HEK293 (cell line): ENCODE results near the gene LRP1.

Experiments
- CTCF ChIA-PET: fragments of 350-600 bp; formaldehyde crosslinking; extraction: SDS; loops from one replicate; lab custom pipeline; 2021; ENCODE audit warnings: antibody characterized with exemption; lab: Yijun Ruan, JAX
- POLR2A ChIA-PET: fragments of 300-600 bp; formaldehyde crosslinking; extraction: SDS; loops from one replicate; lab custom pipeline; 2020; ENCODE audit warnings: antibody characterized with exemption, inconsistent platforms; lab: Yijun Ruan, JAX
- H3K27ac ChIP-seq: fragments of 200-500 bp; sonication (Bioruptor generic); 2 replicates; pipeline ENCODE4 v1.5.1; 2014; ENCODE audit warnings: low read depth, low read length, control low read depth, inconsistent platforms; ENCODE audit errors: extremely low read depth
- H3K36me3 ChIP-seq, 2 experiments: fragments of 200-500 bp in 1 of 2; sonication (Bioruptor generic) in 1 of 2; 1 replicate in 1 of 2; 2 replicates in 1 of 2; pipeline ENCODE4 v1.5.1; 2014 to 2017; ENCODE audit warnings: inconsistent platforms in 2 of 2, low read length in 2 of 2; ENCODE audit not compliant: control insufficient read depth in 2 of 2, insufficient read depth in 1 of 2
- H3K4me1 ChIP-seq: fragments of 200-500 bp; sonication (Bioruptor generic); 2 replicates; pipeline ENCODE4 v1.5.1; 2014; ENCODE audit warnings: mild to moderate bottlenecking, low read length, inconsistent platforms; ENCODE audit not compliant: control insufficient read depth, insufficient read depth
- H3K4me3 ChIP-seq: 2 replicates; pipeline ENCODE4 v1.5.1; 2011; ENCODE audit warnings: low read depth, mild to moderate bottlenecking, control low read depth, low read length, moderate library complexity
- H3K9me3 ChIP-seq: fragments of 200-500 bp; sonication (Bioruptor generic); 2 replicates; pipeline ENCODE4 v1.5.1; 2014; ENCODE audit warnings: low read depth, low read length, inconsistent platforms; ENCODE audit not compliant: control insufficient read depth, insufficient read depth
- BCL11B ChIP-seq: fragments of 450-650 bp; formaldehyde crosslinking; IDR thresholded peaks from 2 replicates; pipeline ENCODE4 v1.5.1; 2016; ENCODE audit warnings: low read depth, missing biosample characterization, missing genetic modification characterization
- HIC1 ChIP-seq: fragments of 450-650 bp; formaldehyde crosslinking; IDR thresholded peaks from 2 replicates; pipeline ENCODE4 v1.5.1; 2016; ENCODE audit warnings: missing biosample characterization, missing genetic modification characterization
- IKZF3 ChIP-seq: fragments of 450-650 bp; IDR thresholded peaks from 2 replicates; pipeline ENCODE4 v1.5.0; 2018; ENCODE audit warnings: missing biosample characterization, mild to moderate bottlenecking, missing genetic modification characterization, moderate library complexity
- KLF10 ChIP-seq: fragments of 450-650 bp; IDR thresholded peaks from 2 replicates; pipeline ENCODE4 v1.5.1; 2018; ENCODE audit warnings: missing biosample characterization, mild to moderate bottlenecking, missing genetic modification characterization
- PRDM2 ChIP-seq: fragments of 450-650 bp; formaldehyde crosslinking; IDR thresholded peaks from 2 replicates; pipeline ENCODE4 v1.5.1; 2016; ENCODE audit warnings: missing biosample characterization, missing genetic modification characterization, borderline replicate concordance
- SCRT2 ChIP-seq: fragments of 450-650 bp; formaldehyde crosslinking; IDR thresholded peaks from 2 replicates; pipeline ENCODE4 v1.5.1; 2016; ENCODE audit warnings: missing biosample characterization, missing genetic modification characterization
- SP3 ChIP-seq: fragments of 450-650 bp; formaldehyde crosslinking; IDR thresholded peaks from 2 replicates; pipeline ENCODE4 v1.5.1; 2016; ENCODE audit warnings: missing biosample characterization, missing genetic modification characterization
- YY2 ChIP-seq: fragments of 450-650 bp; formaldehyde crosslinking; IDR thresholded peaks from 2 replicates; pipeline ENCODE4 v1.5.1; 2016; ENCODE audit warnings: missing biosample characterization, missing genetic modification characterization
- ZBTB20 ChIP-seq: fragments of 450-650 bp; formaldehyde crosslinking; IDR thresholded peaks from 2 replicates; pipeline ENCODE4 v1.5.1; 2016; ENCODE audit warnings: missing biosample characterization, missing genetic modification characterization
- ZBTB8A ChIP-seq: fragments of 450-650 bp; formaldehyde crosslinking; IDR thresholded peaks from 2 replicates; pipeline ENCODE4 v1.5.1; 2016; ENCODE audit warnings: missing biosample characterization, missing genetic modification characterization
- ZEB2 ChIP-seq: fragments of 450-650 bp; formaldehyde crosslinking; IDR thresholded peaks from 2 replicates; pipeline ENCODE4 v1.5.1; 2016; ENCODE audit warnings: missing biosample characterization, missing genetic modification characterization
- ZNF112 ChIP-seq: fragments of 450-650 bp; formaldehyde crosslinking; IDR thresholded peaks from 2 replicates; pipeline ENCODE4 v1.5.0; 2017; ENCODE audit warnings: missing biosample characterization, missing genetic modification characterization
- ZNF138 ChIP-seq: fragments of 450-650 bp; formaldehyde crosslinking; IDR thresholded peaks from 2 replicates; pipeline ENCODE4 v1.5.1; 2016; ENCODE audit warnings: missing biosample characterization, missing genetic modification characterization, borderline replicate concordance
- ZNF223 ChIP-seq: fragments of 450-650 bp; formaldehyde crosslinking; IDR thresholded peaks from 2 replicates; pipeline ENCODE4 v1.5.1; 2016; ENCODE audit warnings: missing biosample characterization, missing genetic modification characterization
- ZNF248 ChIP-seq: fragments of 450-650 bp; formaldehyde crosslinking; IDR thresholded peaks from 2 replicates; pipeline ENCODE4 v1.5.1; 2017; ENCODE audit warnings: missing biosample characterization, missing genetic modification characterization
- ZNF555 ChIP-seq: fragments of 450-650 bp; formaldehyde crosslinking; conservative IDR thresholded peaks from 2 replicates; pipeline ENCODE4 v1.5.1; 2017; ENCODE audit warnings: missing biosample characterization, mild to moderate bottlenecking, missing genetic modification characterization, inconsistent platforms
- ZNF560 ChIP-seq: fragments of 450-650 bp; formaldehyde crosslinking; IDR thresholded peaks from 2 replicates; pipeline ENCODE4 v1.5.1; 2017; ENCODE audit warnings: missing biosample characterization, missing genetic modification characterization, borderline replicate concordance
- ZNF561 ChIP-seq: fragments of 450-650 bp; IDR thresholded peaks from 2 replicates; pipeline ENCODE4 v1.5.1; 2018; ENCODE audit warnings: missing biosample characterization, missing genetic modification characterization, borderline replicate concordance
- ZNF747 ChIP-seq: fragments of 450-650 bp; formaldehyde crosslinking; IDR thresholded peaks from 2 replicates; pipeline ENCODE4 v1.5.1; 2016; ENCODE audit warnings: missing biosample characterization, missing genetic modification characterization
- ZSCAN30 ChIP-seq: fragments of 450-650 bp; IDR thresholded peaks from 2 replicates; pipeline ENCODE4 v1.5.1; 2018; ENCODE audit warnings: missing biosample characterization, mild to moderate bottlenecking, missing genetic modification characterization, moderate library complexity
- ZSCAN5A ChIP-seq: fragments of 450-650 bp; formaldehyde crosslinking; IDR thresholded peaks from 2 replicates; pipeline ENCODE4 v1.5.1; 2016; ENCODE audit warnings: missing biosample characterization, missing genetic modification characterization

LRP1 gene

GRCh38 chr12:57232156-57232756 is 104.0 kb downstream of the LRP1 start:
- H3K9me3 ChIP-seq = no peaks in the 10 kb centered on the region
- ChIA-PET CTCF (interaction anchor here (0.6 to 23.3 kb wide), 4 partner anchors 8 to 109 kb away, joined by 3 to 628 read pairs (median 98); partner anchors contain the start of gene NXPH4), POLR2A (interaction anchor here (0.5 to 3.5 kb wide), 3 partner anchors 8 to 213 kb away, joined by 6 to 72 read pairs (median 44); partner anchors contain the start of gene NXPH4)
- no peak overlapping the region for H3K4me3 ChIP-seq
- H3K36me3 ChIP-seq = peaks cover 0 to 55% of the 10 kb centered on the region in 2 experiments; a peak in 1 of 3 replicates
- peaks cover 21% of the 10 kb centered on the region for H3K4me1 ChIP-seq
- H3K27ac ChIP-seq = no peak overlapping the region
- no peak for TF ChIP-seq PRDM2 (tag by site-specific recombination)
- peak; percentile 31; the same call in 1 of the 2 replicates for TF ChIP-seq HIC1 (tag by site-specific recombination)
- TF ChIP-seq ZEB2 (tag by site-specific recombination) = peak; percentile 30; the same call in 1 of the 2 replicates

GRCh38 chr12:57233357-57234232 is 105.3 kb downstream of the LRP1 start:
- CTCF ChIA-PET = interaction anchor here (0.6 to 23.3 kb wide), 6 partner anchors 6 to 379 kb away, joined by 3 to 628 read pairs (median 4); partner anchors contain the start of gene NXPH4
- Histone ChIP-seq H3K9me3 (no peaks in the 10 kb centered on the region), H3K27ac (peak overlapping the region; percentile 66), H3K4me1 (peaks cover 23% of the 10 kb centered on the region), H3K4me3 (no peak overlapping the region), H3K36me3 (peaks cover 0 to 55% of the 10 kb centered on the region in 2 experiments; a peak in 1 of 3 replicates)
- POLR2A ChIA-PET = interaction anchor here (0.6 to 1.3 kb wide), 2 partner anchors 12 to 15 kb away, joined by 3 read pairs; no protein-coding TSS in a partner anchor
- TF ChIP-seq ZNF560 (no peak), SCRT2 (0 out of 2 replicates have a peak, but pooled peaks have one; percentile 43), BCL11B (tag by site-specific recombination) (no peak), YY2 (tag by site-specific recombination) (no peak), ZNF138 (tag by site-specific recombination) (no peak), ZBTB20 (tag by site-specific recombination) (peak; percentile 57; the same call in 1 of the 2 replicates), KLF10 (tag by site-specific recombination) (no peak), ZBTB8A (tag by site-specific recombination) (no peak), ZSCAN5A (tag by site-specific recombination) (no peak), ZNF223 (tag by site-specific recombination) (peak; percentile 68; the same call in 1 of the 2 replicates), ZNF248 (tag by site-specific recombination) (no peak), ZNF561 (no peak), IKZF3 (tag by site-specific recombination) (peak; percentile 38; the same call in 1 of the 2 replicates), ZSCAN30 (no peak), SP3 (tag by site-specific recombination) (no peak), ZNF555 (no peak), ZNF747 (no peak), ZNF112 (tag by site-specific recombination) (no peak)
